Choroid plexus epithelial cell (primary cell): ENCODE measurements around the gene MPPED2.

Experiments
- DNase-seq: peaks from one replicate; pipeline ENCODE4 v3.0.0-alpha.2; 2010; ENCODE audit warnings: low read depth
- H3K4me3 ChIP-seq: 2 replicates; pipeline ENCODE4 v1.5.1; 2011; ENCODE audit warnings: low read depth, mild to moderate bottlenecking, control low read depth, low read length, moderate library complexity
- CTCF ChIP-seq: conservative IDR thresholded peaks from 2 replicates; pipeline ENCODE4 v1.5.1; 2011; ENCODE audit warnings: low read depth, mild to moderate bottlenecking, control low read depth, inconsistent platforms, low read length, moderate library complexity

Gene MPPED2

GRCh38 chr11:30549565-30549964 lies 36.6 kb downstream of the MPPED2 start:
- TF ChIP-seq CTCF, result no peak
- no peak overlapping the region for H3K4me3 ChIP-seq
- no peak for DNase-seq

GRCh38 chr11:30546334-30546733 lies 39.8 kb downstream of the MPPED2 start:
- no peak for DNase-seq
- no peak for TF ChIP-seq CTCF
- no peak overlapping the region for H3K4me3 ChIP-seq

- DNase-seq, result no peak
- TF ChIP-seq CTCF, result no peak
- H3K4me3 ChIP-seq, result no peak overlapping the region
Measured at GRCh38 chr11:30545507-30545906, 40.6 kb downstream of the MPPED2 start.

GRCh38 chr11:30543066-30543465 lies 43.1 kb downstream of the MPPED2 start:
- TF ChIP-seq CTCF, result no peak

GRCh38 chr11:30540781-30541180 lies 45.4 kb downstream of the MPPED2 start:
- no peak overlapping the region for H3K4me3 ChIP-seq
- no peak for TF ChIP-seq CTCF
- no peak for DNase-seq

More at GRCh38 chr11:30543066-30543465, 43.1 kb downstream of the MPPED2 start:
- no peak overlapping the region for H3K4me3 ChIP-seq
- DNase-seq, result no peak

- no peak for TF ChIP-seq CTCF
- no peak for DNase-seq
- no peak overlapping the region for H3K4me3 ChIP-seq
Measured at GRCh38 chr11:30538251-30538650, 47.9 kb downstream of the MPPED2 start.

- no peak overlapping the region for H3K4me3 ChIP-seq
- TF ChIP-seq CTCF, result no peak
- no peak for DNase-seq
Measured at GRCh38 chr11:30535818-30536217, 50.3 kb downstream of the MPPED2 start.
